Choroid plexus epithelial cell (primary cell): ENCODE results near the gene NOTCH2.
"Not testable (repeated sequence)": the region's sequence is repeated elsewhere in the genome, so short reads cannot be mapped to it uniquely, and the experiment has no call there.

Source experiments
- DNase-seq: peaks from one replicate; pipeline ENCODE4 v3.0.0-alpha.2; 2010; ENCODE audit warnings: low read depth
- H3K4me3 ChIP-seq: 2 replicates; pipeline ENCODE4 v1.5.1; 2011; ENCODE audit warnings: low read depth, mild to moderate bottlenecking, control low read depth, low read length, moderate library complexity

The NOTCH2 gene

DNA sequence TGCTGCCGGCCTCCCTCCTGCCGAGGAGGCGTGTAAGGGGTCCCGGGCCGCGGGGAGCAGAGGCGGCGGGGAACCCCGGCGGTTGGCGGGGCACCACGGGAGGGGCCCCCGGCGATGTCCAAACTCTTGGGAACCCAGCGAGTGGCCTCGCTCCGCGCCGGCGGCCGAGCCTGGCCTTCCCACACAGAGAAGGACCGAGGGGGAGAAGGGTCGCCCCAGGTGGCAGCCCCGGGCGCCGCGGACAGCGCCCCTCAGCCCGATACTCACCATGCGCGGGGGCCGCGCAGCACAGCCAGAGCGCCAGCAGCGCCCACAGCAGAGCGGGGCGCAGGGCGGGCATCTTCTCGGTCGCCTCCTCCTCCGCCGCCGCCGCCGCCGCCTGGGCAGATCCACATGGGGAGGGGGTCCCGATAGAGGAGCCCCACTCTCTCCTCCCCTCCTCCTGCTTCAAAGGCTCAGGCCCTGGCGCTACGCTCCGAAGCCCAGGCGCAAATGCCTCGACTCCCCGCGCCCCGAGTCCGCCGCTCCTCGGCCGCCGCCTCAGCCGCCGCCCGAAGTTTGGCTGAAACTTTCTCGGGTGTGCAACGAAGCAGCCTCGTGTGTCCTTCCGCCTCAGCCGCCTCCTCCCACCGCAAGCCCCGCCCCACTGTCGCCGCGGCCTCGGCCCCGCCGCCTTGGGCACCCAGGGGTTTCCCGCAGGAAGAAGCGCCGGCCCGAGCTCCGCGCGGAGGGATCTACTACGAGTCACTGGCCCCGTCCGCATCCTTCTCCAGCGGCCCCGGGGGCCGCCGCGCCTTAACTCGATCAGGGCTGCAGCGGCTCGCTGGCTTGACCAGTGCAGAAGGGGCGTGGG is at the start of gene NOTCH2:
TSS of gene NOTCH2 (minus strand) at position 596 of the 853 bp plus-strand sequence. CDS start at position 340, 256 bp downstream.
- not testable (repeated sequence) for DNase-seq
- peak within 1 kb of the TSS; percentile 60 for H3K4me3 ChIP-seq

DNA sequence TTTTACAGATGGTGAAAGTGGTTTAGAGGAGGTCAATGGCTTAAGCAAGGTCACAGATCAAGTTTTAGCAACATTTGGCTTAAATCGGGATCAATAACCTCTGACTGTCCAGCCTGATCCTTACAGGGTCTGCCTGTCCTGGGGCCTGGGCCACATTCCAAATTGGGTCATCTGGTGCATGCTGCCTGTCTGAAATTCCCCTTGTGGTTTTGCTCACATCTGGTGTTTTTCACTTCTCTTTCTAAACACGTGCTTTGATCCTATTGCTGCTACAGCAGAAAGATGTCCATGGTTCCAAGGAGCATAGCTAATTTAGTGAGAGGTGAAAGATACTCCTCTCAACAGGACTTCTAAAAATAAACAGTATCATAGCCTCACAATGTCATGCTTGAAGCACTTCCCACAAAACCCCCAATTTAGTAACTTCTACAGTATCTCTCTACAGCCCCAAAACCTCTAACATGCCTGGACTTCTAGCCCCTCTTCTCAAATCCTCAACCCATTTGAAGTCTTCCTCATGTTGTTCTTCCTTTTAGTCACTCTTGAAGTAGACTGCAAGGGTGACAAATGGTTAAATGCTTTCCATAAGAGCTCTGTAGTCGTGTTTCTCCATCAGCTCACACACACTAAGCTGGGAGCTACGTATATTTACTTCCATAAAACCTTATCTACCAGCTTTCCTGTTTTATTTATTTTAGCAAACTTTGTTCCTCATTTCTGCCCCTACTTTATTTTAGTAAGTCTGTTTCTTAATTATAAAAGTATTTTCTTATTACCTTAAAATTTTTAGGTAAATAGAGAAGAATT is 48.1 kb upstream of the NOTCH2 start:
- H3K4me3 ChIP-seq: not testable (repeated sequence)
- DNase-seq: peak; percentile 65

DNA sequence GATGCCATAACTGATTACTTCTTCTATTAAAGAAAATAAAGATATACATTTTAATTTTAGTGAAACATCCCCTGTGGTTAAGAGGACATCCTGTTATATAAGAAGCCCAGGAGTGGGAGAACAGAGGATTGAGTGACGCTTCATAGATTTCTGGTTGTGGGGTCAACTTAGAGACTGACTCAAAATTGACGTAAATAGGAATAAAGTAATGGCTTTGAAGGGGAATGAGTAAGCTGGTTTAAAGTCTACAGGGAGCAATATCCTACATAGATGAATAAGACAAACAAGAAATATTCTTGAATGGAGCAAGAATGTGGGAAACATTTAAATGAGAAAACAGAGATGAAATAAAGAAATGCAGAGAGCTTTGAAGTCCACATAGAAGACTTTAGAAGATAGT is 46.6 kb upstream of the NOTCH2 start:
- H3K4me3 ChIP-seq: not testable (repeated sequence)
- DNase-seq: peak; percentile 42

DNA sequence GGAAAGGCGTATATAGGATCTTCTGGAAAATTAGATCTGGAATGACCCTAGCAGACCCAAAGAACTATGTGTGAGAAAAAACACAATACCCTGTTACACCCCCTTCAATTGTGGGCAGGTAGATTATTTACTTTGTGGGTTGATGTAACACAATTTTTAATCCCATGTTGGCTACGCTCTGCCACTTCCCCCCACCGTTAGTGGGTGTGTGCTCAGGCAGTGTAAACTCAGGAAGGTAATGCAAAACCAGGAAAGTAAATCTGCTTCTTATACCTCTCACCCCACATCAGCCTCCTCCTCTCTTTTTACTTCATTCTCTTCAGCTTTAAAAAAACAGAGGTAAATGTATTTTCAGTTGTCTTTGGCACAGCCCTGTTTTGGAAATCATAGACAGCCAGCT is 43.7 kb upstream of the NOTCH2 start:
- not testable (repeated sequence) for DNase-seq, H3K4me3 ChIP-seq

DNA sequence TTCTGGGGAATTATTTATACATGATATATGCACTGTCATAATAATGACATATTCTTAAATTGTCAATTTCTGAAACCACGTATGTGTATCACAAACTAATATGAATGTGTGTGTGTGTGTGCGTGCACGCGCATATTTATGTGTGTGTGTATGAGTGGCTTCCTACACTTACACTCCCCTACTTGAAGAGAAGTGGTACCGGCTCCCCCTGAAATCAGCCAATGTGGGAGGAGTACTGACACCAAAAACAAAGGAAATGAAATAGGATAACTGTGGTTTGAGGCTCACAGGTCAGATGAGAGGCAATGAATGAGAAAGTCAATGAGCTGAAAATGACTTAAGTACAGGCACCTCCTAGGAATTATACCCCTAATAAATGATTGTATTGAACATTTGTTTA is 42.8 kb upstream of the NOTCH2 start:
- peak; percentile 43 for DNase-seq
- not testable (repeated sequence) for H3K4me3 ChIP-seq

- not testable (repeated sequence) for H3K4me3 ChIP-seq, DNase-seq
Measured at GRCh38 chr1:120111771-120112170, 42.3 kb upstream of the NOTCH2 start.

DNA sequence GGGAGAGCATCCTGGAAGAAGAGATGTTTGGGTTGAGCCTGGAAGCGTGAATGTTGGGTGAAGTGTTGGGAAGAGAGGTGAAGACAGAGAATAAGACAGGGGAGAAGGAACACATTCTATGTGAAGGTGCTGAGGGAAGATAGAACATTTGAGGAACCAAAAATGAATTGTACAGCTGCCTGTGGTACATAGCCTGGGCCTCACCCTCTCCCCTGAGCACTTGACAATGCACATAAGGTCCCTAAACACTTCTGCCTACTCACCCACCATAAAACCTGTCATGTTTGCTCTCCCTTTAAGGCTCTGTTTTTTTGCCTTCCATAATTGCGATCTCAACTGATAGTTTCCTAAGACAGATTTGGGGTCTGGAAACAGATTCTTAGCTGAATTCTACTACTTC is 41.5 kb upstream of the NOTCH2 start:
- H3K4me3 ChIP-seq, DNase-seq: not testable (repeated sequence)

GRCh38 chr1:120109656-120110055 is 40.2 kb upstream of the NOTCH2 start:
- H3K4me3 ChIP-seq, DNase-seq: not testable (repeated sequence)

- not testable (repeated sequence) for DNase-seq, H3K4me3 ChIP-seq
Measured at GRCh38 chr1:120109180-120109579, 39.7 kb upstream of the NOTCH2 start.

DNA sequence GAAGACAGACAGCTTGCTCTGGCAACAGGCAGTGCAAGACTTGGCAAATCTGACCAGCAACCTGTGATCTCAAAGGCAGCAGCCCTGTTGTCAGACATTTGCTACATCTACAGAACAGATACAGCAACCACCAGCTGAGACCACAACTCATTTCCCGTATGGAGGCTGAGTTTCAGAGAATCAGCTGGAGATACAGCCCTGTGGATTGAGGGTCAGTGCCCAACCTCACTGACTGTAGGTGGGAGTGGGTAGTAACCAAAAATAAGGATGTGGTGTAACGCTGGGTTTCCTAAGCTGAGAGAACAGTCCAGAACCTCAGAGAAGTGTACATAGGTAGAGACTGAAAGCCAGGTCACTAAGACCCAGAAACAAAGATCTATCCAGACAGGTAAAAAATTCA is 35.8 kb upstream of the NOTCH2 start:
- DNase-seq, H3K4me3 ChIP-seq: not testable (repeated sequence)

- H3K4me3 ChIP-seq, DNase-seq: not testable (repeated sequence)
Measured at GRCh38 chr1:120103768-120104167, 34.3 kb upstream of the NOTCH2 start.

GRCh38 chr1:120101593-120101992 is 32.1 kb upstream of the NOTCH2 start:
- H3K4me3 ChIP-seq, DNase-seq: not testable (repeated sequence)

- H3K4me3 ChIP-seq, DNase-seq: not testable (repeated sequence)
Measured at GRCh38 chr1:120100590-120100989, 31.1 kb upstream of the NOTCH2 start.

DNA sequence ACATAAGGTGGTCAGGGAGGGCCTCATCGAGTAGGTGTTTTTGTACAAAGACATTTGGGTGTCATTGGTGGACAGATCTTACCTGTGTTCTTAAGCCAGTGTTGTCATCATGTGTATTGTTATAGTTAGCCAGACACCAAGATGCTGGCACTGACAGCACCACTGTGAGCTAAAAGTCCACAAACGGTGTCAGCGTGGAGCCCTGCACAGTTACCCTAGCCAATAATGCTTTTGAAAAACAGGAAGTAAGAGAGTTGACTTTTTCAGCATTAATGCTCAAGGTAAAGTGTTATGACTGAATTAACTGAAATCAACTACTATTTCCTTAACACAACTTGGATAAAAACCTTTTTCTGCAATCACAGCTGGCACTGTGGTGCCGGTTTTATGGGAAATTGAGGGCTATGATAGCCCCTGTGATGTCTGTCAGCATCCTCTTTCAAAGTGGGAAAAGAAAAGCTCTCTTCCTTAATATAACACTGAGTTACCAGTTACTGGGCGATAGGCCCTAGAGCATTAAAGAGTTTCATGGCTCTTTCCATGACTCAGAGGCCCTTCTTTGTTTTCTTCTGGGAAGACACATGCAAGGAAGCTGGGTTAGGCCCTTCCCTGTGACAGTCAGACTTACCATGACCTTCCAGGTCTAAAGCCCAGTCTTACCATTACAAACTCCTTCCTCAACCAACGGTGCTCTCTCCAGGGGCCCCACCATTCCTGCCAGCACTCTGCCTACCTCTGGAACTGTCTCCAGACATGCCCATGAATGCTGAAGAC is 29.7 kb upstream of the NOTCH2 start:
- not testable (repeated sequence) for DNase-seq, H3K4me3 ChIP-seq

GRCh38 chr1:120096981-120097545 is 27.6 kb upstream of the NOTCH2 start:
- H3K4me3 ChIP-seq: not testable (repeated sequence)

GRCh38 chr1:120093548-120094181 is 24.2 kb upstream of the NOTCH2 start:
- not testable (repeated sequence) for DNase-seq, H3K4me3 ChIP-seq

More at GRCh38 chr1:120096981-120097545, 27.6 kb upstream of the NOTCH2 start:
- not testable (repeated sequence) for DNase-seq

- DNase-seq, H3K4me3 ChIP-seq: not testable (repeated sequence)
Measured at GRCh38 chr1:120092232-120093218, 23.1 kb upstream of the NOTCH2 start.
